Raji (cell line): Measurements from ENCODE around the gene TIRAP.

Experiments
- POLR2A ChIP-seq: IDR thresholded peaks from 2 replicates; pipeline ENCODE4 v1.6.1; 2011; ENCODE audit warnings: low read depth, low read length, control low read depth; ENCODE audit not compliant: insufficient read depth

The TIRAP gene

DNA sequence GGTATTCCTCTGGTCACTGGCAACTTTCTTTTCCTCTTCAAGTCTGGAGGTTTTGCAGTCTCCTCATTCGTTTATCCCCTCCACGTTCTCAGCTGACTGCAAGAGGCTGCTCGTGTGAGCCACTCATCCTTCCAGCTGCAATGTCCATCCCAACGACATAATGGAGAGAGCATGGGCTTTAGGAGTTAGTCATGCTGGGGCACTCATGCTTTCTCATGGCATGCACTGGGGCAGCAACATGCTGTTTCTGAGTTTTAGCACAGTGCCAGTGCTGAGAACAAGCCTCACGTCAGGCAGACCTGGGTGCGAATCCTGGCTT, 28.1 kb downstream of the TIRAP start:
- TF ChIP-seq POLR2A, result no peak

DNA sequence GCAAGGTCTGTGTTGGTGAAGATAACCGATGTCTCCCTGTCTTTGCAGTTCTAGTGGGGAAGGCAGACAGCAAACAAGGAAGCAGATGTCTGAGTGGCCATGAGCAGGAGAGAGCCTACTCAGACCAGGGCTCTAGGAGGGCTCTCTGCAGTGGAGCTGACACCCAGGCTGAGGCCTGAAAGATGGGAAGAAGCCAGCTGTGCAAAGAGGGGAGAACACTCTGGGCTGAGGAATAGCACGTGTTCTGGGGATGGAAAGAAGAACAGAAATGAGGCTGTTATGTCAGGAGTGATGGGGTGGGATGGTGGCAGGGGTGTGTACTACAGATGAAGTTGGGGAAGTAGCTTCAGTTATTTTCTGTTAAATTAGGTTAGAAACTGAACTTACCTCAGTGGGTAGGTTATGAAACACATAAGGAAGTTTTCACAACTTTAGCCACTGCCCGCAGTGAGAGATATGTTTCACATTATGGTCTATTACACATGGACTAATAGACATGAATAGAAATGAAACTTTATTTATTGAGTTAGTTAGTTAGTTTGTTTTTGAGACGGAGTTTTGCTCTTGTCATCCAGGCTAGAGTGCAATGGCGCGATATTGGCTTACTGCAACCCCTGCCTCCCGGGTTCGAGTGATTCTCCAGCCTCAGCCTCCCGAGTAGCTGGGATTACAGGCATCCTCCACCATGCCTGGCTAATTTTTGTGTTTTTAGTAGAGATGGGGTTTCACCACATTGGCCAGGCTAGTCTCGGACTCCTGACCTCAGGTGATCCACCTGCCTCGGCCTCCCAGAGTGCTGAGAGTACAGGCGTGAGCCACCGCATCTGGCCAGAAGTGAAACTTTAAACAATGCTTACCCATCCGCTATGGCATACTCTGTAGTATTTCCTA, 28.8 kb downstream of the TIRAP start:
- TF ChIP-seq POLR2A, result no peak

DNA sequence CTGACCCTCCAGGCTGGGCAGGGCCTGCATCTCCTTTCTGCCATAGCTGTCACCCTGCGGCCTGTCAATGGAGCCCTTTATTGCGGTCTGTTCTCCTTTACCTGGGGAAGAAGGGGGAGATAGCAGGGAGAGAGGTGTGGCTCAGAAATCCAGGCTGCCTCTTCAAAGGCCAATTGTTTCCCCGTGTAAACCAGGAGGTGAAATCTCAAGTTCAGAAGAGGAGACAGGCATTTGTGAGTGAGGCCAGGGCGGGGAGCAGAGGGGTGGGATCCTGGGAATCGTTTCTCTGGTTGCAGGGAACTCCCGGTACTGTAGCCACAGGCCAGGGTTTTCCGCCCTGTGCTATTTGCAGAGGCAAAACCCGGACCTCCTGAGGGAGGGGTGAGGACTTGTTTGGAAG, 30.1 kb downstream of the TIRAP start:
- TF ChIP-seq POLR2A, result no peak

DNA sequence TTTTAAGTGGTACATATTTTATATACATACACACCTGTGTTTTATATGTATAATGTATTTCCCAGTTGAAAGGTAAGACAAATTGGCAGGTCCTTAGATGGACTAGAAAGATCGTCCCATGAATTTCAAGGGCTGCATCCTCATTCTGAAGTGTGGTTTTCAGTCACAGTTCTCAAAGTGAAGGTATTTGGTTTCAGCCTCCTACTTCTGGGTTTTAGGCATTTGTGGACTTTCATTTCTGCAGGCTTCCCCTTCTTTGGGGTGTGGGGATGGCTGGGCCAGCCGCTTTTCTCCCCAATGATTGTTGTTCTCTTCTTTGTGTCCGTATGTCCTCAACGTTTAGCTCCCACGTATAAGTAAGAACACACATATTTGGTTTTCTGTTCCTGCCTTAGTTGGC, 30.9 kb downstream of the TIRAP start:
- TF ChIP-seq POLR2A, result no peak

DNA sequence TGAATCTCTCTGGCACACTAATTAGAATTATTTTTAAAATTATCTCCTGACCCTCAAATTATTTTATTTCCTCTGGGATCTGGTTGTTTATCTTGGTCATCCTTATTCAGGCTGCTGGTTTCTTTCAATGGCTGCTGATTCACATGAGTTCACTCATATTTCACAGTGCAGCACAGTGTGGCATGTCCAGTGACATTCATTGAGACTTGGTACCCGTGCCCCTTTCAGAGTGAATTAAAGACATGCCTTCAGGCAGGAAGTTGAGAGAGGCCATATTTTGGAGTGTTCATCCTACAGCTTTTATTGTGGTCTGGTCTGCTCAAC, 34.5 kb downstream of the TIRAP start:
- no peak for TF ChIP-seq POLR2A

DNA sequence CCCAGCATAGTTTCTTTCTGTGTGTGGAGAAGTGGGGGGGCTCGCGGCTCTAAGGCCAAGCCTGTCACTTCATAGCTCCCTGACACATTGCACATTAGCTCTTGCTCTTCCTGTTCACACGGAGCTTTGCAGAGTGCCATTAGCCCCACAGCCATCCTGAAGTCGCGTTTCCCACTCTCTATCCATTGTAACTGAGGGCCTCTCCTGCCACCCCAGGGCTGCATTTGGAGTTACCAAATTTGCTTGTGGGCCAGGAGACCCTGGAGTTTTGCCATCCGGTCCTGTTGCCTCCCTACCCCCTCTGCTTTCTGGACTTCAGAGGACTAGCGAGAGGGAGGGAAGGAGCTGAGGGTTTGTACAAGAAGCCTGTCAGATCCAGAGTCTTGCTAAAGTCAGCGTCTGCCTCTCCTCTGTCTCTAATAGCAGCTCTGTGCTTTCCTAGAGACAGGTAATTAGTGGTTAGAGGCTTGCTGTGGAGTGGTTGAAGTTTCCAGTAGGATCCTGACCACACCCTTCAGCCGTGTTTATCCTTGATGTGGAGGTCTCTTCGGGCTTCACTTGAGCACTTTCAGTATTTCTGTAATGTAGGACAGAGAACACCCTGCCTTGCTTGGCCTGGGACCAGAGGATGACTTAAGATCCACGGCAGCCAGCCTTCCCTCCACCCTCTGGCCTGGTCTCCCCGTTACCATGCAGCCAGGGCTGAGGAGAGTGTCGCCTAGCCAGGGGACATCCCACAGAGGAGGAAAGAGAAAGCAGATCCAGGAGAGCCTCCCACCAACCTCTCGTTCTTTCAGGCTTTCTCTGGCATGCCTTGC, 35.1 kb downstream of the TIRAP start:
- no peak for TF ChIP-seq POLR2A

DNA sequence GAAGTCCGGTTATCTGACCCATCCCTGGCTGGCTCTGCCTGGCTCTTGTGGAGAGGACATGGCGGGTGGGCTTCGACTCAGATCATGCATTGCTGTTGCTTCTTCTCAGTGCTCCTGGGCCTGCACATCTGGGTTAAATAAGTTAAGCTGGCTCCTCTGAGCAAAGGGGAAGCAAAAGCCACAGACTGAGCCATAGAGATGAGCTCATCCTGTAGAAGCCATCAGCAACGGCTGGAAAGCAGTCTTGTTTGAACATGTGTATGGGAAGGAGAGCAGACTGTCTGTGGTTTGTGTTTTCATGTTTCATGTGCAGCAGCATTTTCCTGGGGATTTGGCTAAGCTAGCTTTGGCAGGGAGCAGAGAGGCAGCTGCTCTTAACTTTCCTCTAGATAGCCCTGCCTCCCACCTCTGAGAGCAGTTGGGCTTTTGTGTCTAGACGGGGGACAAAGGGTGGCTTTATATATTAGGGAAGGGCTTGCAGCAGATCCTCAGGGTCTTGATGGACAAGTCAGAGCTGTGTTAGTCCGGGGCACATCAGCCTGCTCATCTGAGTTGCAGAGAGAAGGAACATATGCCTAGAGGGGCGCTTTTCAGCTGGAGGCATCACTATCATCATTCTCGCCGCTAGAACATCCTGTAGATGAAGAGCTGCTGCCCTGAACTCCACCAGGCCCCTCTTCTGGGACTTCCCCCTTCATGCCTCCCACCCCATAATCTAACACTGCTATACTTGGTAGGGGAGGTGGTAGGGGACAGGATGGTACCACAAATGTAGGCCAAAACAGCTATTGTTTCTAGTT, 35.9 kb downstream of the TIRAP start:
- TF ChIP-seq POLR2A, result no peak

DNA sequence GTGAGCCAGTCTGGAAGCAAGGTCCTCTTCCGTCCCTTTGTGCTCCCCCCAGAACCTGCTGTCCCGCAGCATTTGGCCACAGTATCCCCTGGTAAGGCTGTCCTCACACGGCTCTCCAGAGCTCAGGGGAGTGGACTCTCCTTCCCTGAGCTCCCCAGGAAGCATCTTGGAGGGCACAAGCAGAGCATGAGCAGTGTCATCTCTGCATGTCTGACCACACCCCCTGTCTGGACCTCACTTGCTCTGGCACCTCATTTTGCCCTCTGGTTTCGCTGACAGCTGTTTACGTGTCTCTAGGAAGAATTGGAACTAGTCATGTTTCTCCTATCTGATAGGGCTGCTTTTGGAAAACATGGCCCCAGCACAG, 36.5 kb downstream of the TIRAP start:
- TF ChIP-seq POLR2A, result no peak

DNA sequence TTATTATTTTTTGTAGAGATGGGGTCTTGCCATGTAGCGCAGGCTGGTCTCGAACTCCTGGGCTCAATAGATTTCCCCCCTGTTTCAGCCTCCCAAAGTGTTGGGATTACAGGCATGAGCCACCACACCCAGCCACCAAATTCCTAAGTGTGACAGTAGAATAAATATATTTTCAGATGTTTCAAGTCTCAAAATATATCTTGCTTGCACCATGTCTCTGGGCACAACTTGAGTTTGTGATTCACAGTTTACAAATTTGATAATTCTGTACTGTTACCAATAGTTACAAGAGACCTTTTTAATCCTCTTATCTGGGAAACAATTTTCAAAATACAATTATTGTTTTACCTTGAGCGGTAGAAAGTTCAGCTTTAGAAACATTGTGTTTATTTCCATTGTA, 40.1 kb downstream of the TIRAP start:
- TF ChIP-seq POLR2A, result no peak

DNA sequence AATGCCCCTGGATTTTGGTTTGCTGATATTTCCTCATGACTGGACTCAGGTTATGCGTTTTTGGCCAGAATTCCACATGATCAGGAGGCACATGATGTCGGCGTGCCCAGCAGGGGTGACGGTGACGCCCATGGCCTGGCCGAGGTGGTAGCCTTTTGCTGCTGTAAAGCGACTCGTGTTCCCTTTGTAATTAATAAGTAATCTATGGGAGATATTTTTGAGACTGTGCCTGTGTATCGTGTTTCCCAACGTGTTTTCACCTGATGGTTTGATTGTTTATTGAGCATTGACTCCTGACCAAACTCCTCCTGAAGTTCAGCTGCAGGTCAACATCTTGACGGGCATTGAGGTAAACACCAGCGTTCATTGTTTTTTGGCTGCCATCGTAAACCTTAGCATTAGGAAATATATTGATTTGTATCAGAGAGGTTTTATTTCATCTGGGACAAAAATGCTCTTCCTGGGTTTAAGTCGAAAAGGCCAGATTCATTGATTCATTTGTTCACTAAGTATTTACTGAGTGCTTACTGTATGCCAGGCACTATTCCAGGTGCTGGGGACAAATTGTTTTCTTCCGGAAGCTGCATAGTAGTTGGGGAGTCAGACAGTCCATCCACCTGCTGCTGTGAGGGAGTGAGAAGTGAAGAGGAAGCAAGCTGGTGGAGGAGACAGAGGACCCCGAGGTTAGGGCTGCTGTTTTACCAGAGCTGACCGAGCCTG, 44.5 kb downstream of the TIRAP start:
- no peak for TF ChIP-seq POLR2A

DNA sequence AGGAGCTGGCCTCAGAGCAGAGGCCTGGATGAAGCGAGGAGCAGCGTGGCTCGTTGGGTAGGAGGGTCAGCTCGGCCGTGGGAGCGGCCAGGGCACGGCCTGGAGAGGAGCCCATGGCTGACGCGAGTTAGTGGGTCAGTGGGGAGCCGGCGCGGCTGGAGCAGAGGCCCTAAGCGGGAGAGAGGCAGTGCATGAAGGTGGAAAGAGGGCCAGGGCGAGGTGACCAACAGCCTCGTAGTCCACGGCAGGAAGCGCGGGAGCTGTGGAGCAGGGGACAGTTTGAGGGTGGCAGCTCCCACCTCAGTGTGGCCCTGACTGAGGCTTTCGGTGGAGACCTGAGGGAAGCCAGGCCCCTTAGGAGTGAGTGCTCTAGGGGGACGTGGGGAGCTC, 45.1 kb downstream of the TIRAP start:
- no peak for TF ChIP-seq POLR2A

DNA sequence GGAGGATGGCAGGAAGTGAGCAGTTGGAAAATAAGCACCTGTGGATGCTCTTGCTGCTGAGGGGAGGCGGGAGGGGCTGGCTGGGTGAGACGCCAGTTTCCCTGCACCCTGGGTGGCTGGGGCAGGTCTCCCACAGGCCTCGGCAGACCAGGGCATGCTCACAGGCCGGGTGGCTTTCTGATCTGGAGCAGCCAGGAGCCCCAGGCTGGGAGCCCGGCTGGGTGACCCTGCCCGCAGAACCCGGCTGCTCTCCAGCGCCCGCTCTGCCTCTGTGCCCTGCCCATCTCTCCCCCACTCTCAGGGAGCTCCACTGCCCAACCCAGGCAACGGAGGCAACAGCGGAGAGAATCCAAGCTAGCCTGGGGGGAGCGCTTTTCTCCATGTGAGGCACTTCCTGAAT, 45.6 kb downstream of the TIRAP start:
- no peak for TF ChIP-seq POLR2A

DNA sequence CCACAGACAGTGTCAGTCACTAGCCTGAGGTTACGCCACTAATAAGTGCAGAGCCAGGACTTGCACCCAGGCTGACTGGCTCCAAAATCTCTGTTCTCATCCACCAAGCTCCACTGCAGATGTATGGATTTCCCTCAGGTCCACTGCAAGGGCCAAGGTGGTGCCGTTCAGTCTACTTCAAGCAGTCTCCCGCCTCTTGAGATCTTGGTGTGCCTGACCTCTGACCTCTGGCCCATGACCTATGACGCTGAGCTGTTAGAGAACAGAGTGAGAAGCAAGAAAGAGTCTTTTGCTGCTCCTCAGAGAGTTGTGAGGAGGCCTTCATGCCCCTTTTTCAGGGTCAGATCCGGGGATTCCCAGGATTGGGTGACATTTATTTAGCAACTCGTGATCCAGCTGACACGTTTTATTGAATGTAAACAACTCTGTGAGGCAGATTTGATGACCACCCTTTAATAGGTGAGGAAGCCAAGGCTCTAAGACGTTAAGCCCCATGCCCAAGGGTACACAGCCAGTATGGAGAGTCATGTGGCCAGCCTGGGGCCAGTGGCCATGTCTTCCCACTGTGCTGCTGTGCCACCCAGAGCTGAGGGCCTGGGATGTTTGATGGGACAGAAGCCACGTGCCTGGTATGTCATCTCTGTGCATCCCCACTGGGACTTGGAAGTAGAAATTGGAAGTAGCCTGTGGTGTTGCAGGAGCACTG, 46.2 kb downstream of the TIRAP start:
- TF ChIP-seq POLR2A, result no peak

DNA sequence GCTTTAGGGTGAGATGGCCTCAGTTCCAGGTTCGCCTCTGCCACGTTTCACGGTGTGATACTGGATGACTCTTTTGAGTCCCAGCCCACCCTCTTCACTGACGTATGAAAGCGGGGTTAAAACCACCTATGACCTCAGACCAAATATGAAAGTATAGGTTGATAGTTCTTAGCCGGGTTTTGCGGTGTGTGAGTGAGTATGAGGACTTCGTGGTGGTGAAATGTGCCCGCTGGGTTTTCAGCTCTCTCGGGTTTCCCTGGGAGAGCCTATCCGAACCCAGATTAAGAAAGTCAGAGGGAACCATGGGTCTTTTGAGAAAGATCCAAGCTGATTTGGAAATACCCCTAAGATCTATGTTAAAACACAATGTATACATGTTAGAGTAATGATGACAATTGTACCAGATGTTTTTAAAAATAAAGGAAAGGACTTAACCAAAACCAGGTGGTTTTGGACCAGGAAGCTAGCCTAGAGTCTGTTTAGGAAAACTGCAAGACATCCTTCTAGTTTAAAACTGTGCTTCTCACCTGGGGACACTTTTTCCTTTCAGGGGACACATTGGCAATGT, 46.8 kb downstream of the TIRAP start:
- TF ChIP-seq POLR2A, result no peak
